C1 segment of cervical spinal cord (tissue), 14 donors: ENCODE measurements around the gene UNC13A.
A peak's percentile ranks its signal among the peaks of the same experiment; 100 is the strongest.

Experiments used
- DNase-seq, 14 donors: peaks; one replicate each; lab custom pipeline; 2025; lab: John Stamatoyannopoulos, UW

Gene UNC13A

DNA sequence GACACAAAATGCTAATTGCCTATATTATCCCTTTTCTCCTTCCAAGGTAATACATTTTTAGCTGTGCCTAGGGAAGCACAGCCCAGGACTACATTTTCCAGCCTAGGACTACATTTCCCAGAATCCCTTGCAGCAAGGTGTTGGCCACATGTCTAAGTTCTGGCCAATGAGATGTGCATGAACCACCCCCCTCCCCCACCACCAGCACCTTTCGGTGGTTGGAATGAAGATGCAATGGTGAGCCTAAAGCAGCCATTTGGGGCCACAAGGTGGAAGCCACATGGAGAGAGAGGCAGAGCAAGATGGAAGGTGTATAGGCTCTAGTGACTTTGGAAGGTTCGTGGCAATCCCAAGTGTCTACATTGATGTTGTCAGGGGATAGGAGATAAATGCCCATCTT is 16.2 kb downstream of the UNC13A start:
- DNase-seq, result peak in 1 of 14 donors; percentile 38

DNA sequence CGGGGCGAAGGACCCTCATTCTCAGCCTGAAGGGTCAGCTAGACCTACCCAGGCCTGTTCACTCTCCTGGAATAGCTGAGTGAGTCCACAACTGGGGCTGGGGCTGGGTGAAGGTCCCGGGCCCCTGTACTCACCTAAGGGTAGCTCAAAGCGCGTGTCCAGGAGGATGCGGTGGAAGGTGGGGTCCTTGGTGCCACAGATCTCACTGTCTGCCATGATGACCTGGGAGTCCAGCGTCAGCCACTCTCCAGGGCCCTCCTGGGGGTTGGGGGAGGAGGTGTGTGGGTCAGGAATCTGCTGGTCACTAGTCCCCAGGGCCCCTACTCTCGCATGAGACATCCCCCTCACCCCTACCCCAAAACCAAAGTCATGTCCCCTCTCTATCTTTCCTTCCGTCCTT is 18.7 kb downstream of the UNC13A start:
- no peak for DNase-seq

DNA sequence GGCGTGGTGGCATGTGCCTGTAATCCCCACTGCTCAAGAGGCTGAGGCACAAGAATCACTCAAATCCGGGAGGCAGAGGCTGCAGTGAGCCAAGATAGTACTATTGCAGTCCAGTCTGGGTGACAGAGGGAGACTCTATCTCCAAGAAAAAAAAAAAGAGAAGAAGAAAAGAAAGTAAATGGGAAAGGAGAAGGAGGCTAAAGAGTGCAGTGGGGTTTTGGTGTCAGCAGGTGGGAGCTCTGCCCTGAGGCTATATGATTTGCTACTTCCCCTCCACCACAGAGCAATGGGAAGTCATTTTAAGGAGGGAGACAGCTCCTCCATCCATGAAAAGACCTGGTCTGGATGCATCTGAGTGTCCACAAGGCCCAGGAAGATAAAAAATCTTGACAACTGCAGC is 23.1 kb downstream of the UNC13A start:
- no peak for DNase-seq

DNA sequence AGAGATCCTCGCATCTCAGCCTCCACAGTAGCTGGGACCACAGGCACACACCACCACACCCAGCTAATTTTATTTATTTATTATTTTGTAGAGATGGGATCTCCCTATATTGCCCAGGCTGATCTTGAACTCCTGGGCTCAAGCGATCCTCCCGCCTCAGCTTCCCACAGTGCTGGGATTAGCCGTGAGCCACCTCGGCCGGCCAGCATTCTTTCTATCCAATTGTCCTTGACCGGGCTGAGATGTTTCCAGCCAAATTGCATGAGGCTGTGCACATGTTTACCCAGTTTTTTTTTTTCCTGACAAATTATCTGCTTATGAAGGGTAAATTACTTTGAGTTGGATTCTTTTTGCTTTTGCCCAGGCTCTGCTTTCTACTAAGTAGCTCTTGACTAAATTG is 28.2 kb downstream of the UNC13A start:
- DNase-seq, result no peak

DNA sequence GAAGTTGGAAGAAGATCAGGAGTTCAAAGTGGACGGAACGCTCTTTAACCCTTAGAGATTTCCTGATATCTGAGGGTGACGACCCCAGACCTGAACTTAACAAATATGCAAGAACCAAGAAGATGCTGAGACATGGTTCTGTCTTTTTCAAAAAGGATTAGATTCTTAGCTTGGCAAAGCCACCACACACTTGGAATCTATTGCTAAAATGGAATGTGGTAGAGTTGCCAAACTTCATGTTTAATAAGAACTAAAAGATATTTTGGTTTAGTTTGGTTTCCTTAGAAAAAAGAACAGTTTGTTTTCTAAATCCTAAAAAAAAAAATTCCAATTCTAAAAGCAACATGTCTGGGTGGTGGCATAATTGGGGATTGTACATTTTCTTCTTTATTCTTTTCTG is 29.5 kb downstream of the UNC13A start:
- no peak for DNase-seq

DNA sequence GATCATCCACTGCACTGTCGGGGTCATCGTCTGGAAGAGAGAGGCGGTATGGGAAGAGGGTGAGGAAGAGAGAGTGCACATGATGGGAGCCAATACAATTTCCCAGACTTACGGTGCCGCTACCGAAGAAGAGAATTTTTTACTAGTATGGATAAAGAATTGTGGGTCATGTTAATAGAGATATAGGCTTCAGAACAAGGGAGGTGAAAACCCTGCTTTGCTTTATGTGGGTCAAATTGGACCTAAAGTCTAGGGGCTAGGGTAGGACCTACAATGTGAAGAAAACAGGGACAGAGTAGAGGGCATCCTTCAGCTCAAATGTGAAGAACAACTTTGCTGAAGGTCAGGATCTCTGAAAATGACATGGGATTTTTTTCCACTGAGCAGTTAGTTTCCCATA is 29.9 kb downstream of the UNC13A start:
- DNase-seq, result no peak

DNA sequence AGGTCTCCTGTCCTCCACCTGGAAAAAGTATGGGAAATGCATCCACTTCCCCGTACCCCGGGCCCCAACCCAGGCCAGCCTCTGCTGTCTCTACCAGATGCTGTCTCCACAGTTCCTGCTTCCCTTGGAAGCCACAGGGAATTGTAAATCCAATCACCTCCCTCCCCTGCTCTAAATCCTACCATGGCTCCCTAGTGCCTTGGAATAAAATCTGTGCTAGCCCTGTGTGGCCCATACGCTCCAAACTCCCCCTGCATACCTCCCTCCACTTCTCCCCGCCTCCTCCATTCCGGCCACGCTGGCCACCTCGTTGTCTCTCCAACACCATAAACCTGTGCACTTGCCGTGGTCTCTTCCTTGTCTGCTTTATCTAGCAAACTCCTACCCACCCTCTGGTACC is 31.2 kb downstream of the UNC13A start:
- DNase-seq, result no peak

DNA sequence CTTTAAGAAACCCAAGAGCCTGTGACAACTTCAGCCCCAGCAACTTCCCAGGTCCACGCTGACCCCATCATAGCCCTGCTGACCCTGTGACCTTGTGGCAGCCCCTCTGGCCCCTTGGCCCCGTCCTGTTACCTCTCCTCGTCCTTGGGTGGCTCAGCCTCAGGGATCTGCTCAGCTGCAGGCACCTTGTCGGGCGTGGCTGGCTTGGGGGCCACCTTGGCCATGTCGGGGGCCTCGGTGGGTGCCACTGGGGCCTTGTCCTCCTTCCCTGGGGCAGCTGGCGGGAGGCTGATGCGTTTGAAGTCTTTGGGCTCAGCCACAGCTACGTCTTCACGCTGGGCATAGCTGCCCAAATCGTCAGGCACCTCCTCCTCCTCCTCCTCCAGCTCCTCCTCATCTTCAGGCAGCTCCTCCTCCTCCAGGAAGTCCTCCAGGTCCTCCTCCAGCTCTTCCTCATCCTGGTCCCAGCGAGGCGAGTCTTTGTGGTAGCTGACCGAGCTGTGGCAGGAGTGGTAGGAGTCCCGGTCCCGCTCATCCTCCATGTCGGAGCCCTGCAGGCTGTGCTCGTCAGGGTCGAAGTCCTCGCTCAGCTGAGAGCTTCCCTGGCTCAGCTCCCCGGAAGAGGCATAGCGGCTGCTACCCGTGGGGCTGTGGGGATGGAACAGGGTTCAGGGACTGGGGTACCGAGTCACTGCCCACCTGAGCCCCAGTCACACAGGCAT is 32.2 kb downstream of the UNC13A start:
- no peak for DNase-seq

DNA sequence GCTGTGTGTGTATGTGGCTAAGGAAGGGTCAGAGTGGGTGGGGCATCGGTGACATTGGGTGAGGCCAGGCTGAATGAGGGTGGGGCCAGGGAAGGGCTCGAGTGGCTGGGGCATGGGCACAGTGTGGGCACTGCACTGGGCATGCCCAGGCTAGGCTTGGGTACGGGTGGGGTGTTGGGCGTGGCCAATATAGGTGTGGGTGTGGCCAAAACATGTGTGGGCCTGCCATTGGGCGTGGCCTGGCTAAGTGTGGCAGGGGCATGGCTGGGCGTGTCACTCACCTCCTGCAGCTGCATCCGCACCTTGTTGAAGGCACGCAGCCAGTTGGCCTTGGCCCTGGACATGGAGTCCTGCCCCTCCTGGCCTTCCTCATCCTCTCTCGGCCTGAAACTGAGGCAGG is 33.2 kb downstream of the UNC13A start:
- DNase-seq, result no peak

DNA sequence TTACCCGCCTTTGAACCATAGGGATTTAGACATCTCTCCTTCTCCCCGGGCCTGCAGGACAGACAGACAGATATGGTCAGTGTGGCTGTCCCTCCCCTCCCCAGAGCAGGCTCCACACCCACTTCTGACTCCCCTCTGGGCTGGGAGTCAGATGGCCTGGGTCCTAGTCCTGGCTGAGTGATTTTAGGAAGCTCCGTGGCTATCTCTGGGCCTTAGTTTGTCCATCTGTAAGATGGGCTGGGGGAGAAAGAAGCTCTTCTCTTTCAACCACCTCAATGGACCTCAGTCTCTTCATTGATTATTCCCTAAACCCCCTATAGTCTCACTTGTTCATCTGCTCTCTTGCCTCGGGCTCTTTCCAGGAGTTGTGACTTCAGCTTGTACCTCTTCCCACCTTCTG is 35.5 kb downstream of the UNC13A start:
- no peak for DNase-seq

DNA sequence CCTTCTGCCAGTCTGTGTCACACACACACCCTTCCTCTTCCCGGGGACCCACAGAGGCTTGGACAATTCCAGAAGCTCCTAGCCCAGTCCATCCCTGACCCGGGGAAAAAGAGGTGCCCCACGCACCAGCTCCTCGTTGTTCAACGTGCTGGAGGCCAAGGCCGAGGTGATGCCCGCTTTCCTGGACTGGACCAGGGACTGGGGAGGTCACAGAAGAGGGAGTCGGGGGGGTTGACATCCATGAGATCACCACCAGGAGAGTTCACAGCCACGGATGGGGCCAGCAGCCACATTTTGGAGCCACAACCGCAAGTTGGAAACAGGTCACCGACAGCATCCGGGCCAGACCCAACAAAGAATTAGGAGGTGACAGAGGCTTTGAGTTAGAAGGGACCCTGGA is 39.4 kb downstream of the UNC13A start:
- DNase-seq, result no peak

DNA sequence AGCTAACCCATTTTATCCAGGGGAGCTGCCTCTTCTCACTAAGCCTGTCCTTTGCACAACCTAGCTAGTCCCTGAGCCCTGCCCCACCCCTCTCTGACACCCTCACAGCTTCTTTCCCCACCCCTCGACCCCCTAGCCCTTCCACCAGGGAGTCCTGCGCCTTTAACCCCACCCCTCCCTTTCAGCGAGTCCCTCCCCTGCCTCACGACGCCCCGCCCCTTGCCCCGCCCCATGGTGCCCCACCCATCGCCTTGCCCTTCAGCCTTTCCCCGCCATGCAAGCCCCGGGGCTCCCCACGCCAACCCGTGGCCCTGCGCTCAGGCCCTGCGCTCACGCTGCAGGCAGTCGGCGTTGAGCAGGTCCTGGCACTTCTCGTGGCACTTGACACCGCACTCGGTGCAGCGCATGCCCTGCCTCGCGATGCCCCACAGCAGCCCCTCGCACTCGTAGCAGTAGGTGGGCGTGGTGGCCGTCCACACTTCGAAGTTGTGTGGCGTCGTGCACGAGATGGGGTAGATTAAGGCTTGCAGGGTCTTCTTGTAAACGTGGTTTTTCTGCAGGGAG is 40.0 kb downstream of the UNC13A start:
- DNase-seq, result no peak

DNA sequence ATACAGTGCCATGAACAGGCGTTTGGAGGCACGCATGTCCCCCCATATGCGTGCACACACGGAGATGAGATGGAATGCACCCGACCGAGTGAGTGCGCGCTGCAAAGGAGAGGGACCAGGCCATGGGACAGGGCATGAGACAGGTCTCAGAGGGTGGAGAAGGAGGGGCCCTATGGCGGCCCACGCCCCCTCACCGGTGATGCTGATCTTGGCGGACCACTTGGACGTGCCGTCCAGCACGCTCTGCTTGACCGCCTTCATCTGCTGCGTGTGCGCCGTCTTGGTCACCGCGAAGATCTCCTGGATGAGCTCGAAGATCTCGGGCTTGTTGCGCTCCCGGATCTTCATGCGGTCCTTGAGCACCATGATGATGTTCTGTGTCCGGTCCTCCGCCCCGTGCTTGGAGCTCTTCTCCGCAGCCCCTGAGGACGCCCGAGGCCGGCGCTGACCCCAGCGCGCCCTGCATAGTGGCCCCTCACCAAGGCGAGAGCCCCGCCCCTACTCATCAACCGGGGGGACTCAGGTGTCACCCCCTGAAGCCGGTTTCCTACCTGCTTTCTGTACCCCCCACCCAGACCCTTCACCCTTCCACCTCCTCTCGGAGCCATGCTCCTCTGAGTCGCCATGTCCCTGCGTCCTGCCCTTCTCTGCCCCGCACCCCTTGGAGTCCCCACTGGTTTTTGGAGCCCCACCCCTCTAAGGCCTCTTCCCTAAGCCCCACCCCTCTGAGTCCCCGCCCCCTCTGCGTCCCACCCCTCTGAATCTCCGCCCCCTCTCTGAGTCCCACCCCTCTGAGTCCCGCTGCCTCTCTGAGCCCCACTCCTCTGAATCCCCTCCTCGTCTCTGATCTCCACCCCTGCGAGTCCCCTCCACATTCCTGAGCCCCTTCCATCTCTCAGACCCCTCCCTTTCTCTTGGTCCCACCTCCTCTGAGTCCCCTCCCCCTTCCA is 40.8 kb downstream of the UNC13A start:
- DNase-seq, result no peak

DNA sequence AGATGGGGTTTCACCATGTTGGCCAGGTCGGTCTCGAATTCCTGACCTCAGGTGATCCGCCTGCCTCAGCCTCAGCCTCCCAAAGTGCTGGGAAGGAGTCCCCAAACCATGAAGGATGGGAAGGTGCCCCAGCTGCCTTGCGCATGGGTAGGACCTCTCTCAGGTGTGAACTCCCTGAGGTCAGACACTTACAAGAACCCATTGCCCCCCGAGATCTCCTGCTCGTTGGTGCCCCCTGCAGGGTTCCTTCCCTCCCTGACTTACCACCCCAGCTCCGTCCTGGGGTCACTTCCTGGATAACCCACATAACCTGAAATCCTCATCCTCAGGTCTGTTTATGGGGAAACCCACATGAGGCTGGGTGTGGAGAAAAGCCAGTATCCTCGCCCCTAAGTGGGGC is 41.7 kb downstream of the UNC13A start:
- no peak for DNase-seq

DNA sequence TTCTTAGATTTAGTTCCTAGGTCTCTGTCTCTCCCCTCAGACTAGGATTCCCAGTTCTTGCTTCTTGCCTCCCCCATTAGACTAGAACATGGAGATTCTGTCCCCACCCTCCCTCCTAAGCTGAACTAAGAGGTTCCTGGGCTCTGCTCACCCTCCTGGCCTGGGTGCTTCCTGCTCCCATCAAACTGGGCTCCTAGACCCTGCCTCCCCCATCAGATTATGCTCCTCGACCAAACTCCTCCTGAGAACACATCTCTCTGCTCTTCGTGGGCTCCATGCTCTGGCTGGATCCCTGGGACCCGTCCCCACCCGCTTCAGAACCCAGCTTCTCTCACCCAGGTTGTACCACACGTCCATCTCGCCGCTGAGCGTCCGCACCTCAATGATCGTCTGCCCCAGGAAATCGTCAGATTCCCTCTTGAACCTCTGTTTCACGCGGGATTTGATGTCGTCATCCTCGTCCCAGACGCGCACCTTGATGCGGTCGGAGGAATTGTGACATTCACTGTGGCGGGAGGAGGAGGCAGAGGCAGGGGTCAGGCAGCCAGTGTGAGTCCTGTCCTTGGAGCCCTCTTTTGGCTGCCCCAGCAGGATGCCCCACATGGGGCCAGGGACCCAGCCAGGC is 42.7 kb downstream of the UNC13A start:
- DNase-seq, result no peak

DNA sequence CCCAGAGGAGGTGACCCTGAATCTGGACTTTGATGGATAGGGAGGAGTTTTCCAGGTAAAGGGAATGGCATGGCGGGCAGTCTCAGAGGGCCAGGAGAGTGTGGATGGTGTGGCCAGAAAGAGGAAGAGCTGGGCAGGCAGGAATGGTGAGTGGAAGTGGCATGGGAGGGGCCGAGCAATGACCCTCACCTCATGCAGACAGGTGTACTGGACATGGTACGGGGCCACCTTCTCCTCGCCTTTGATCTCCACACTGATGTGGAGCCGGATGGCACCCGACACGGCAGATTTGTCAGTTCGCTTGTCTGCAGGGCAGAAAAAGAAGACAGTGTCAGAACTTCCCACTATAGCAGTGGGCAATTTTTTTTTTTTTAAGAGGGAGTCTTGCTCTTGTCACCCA is 45.5 kb downstream of the UNC13A start:
- DNase-seq, result no peak

DNA sequence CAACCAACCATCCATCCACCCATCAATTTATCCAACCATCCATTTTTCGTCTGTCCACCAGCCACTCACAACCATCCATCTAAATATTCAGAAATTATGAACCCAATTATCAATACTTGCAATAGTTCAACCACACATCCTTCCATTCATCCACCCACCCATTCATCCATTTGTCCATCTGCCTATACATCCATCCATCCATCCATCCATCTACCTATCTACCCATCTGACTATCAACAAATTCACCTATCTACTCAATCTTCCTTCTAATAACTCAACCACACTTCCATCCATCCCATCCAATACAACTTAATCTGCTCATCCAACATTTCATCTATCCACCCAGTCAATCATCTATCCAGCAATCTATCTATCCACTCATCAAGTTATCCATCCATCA is 46.3 kb downstream of the UNC13A start:
- no peak for DNase-seq

DNA sequence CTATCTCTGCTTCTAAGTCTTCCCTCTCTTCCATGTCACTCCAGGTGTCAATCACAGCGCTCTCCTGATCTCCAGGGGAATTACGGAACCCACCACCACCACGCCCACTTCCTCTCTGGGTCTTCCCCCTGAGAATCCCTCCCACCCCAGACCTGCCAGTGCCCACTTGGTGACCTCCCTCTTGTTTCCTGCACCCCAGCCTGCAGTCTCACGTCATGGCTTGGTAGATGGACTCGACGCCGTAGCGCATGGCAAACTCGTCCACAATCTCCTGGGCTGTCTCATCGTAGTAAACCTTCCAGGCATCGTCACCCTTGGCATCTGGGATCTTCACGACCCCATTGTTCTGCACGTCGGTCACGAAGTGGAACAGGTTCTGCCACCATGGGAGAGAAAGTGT is 47.0 kb downstream of the UNC13A start:
- DNase-seq, result no peak

DNA sequence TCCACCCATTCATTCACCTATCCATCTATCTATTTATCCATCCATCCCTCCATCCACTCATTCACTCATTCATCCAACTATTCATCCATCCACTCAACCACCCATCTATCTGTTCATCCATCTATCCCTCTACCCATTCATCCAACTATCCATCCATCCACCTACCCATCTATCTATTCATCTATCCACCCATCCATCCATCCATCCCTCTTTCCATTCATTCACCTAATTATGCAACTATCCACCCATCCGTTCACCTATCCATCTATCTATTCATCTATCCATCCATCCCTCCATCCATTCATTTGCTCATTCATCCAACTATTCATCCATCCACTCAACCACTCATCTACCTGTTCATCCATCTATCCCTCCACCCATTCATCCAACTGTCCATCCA is 54.5 kb downstream of the UNC13A start:
- DNase-seq, result no peak

DNA sequence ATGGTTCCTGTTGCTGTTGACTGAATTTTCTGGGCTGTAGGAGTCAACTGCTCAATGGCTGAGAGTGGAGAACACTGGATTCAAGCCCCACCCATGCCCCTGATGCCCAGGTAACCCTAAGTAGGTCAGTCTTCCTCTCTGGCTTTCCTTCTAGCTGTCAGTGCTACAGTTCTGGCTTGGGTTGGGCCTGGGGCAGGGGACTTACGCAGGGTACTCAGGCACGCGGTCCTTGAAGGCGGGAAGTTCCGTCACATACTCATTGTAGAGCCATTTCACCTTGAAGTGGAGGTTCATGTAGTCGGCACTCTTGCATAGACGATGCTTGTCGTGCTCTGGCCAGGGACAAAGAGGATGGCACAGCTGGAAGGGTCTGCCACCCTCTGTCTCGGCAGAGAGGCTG is 55.6 kb downstream of the UNC13A start:
- no peak for DNase-seq

DNA sequence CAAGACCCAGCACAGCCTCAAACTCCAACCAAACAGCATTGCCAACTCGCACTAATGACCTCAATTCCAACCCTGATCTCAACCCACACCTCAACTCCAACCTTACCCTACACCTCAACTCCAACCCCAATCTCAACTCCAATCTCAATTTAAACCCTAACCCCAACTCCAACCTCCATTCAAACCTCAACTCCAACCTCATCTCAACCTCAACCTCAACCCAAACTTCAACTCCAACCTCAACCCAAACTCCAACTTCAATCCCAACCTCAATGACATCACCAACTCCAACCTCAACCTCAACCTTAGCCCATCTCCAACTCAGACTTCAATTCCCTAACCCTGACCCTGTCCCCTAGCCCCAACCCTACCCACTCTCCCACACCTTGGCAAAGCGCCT is 58.4 kb downstream of the UNC13A start:
- no peak for DNase-seq

DNA sequence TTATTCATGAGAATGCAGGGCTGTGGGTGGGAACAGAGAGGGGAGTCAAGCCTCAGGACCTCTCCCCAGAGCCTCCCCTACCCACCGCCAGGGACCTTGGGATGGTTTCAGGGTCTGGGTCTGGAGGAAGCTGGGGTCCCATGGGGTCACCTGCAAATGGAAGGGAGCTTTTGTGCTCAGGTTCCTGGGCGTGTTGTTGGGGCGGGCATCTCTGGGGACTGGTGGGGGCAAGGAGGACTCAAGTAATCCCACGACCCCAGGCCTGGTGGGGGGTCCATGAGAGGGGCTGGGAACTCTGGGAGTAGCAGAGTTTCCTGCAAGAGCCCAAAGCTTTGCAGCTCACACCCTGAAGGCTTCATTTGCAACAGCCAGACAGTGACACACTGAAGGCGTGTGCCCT is 60.2 kb downstream of the UNC13A start:
- no peak for DNase-seq
